CD4-positive, CD25-positive, alpha-beta regulatory T cell (primary cell): ENCODE results near the gene CLCA1. TPM values are rescaled to one million over a fixed set of nuclear protein-coding genes. Genes with fewer than 3 reads are reported as not detected.

Source experiments
- ATAC-seq, 2 donors: fragments of 150-1000 bp; cut with Tn5 transposase; one replicate each; pipeline ENCODE4 v1.10.0; 2021; ENCODE audit warnings: low read depth in 2 of 2, moderate number of reproducible peaks in 2 of 2, moderate library complexity in 1 of 2
- DNase-seq, 3 donors: peaks; one replicate each; pipeline versions ENCODE4 v3.0.0 to v3.0.0-alpha.2; 2012 to 2022; ENCODE audit warnings: mixed read lengths in 1 of 3
- H3K27ac ChIP-seq: one replicate; pipeline ENCODE4 v1.7.0; 2013; ENCODE audit warnings: mild to moderate bottlenecking, low read length; ENCODE audit not compliant: insufficient read depth, poor library complexity, severe bottlenecking
- H3K27me3 ChIP-seq: one replicate; pipeline ENCODE4 v1.7.0; 2013; ENCODE audit warnings: low read length; ENCODE audit not compliant: control insufficient read depth, insufficient read depth
- H3K36me3 ChIP-seq: one replicate; pipeline ENCODE4 v1.7.0; 2013; ENCODE audit warnings: mild to moderate bottlenecking, low read length, moderate library complexity; ENCODE audit not compliant: control insufficient read depth, insufficient read depth
- H3K4me1 ChIP-seq: 2 replicates; pipeline ENCODE4 v1.7.0; 2013; ENCODE audit warnings: mild to moderate bottlenecking, low read length; ENCODE audit not compliant: insufficient read depth, control insufficient read depth, poor library complexity, severe bottlenecking
- H3K4me3 ChIP-seq: one replicate; pipeline ENCODE4 v1.7.0; 2013; ENCODE audit warnings: low read depth, mild to moderate bottlenecking, low read length, moderate library complexity
- H3K9me3 ChIP-seq, 2 experiments: 1 replicate in 1 of 2; 2 replicates in 1 of 2; pipeline ENCODE4 v1.7.0; 2013; ENCODE audit warnings: low read length in 2 of 2, mild to moderate bottlenecking in 1 of 2, moderate library complexity in 1 of 2; ENCODE audit not compliant: control insufficient read depth in 2 of 2
- H3K27ac Mint-ChIP-seq, 3 donors: one replicate each; pipeline ENCODE4 v1.8.0; 2020 to 2022; ENCODE audit warnings: mild to moderate bottlenecking in 3 of 3, mixed read lengths in 3 of 3, moderate library complexity in 2 of 3
- H3K27me3 Mint-ChIP-seq: one replicate; pipeline ENCODE4 v1.8.0; 2022; ENCODE audit warnings: mild to moderate bottlenecking, mixed read lengths
- H3K36me3 Mint-ChIP-seq: one replicate; pipeline ENCODE4 v1.8.0; 2020; ENCODE audit warnings: mixed read lengths
- H3K4me1 Mint-ChIP-seq, 4 donors: one replicate each; pipeline ENCODE4 v1.8.0; 2020 to 2022; ENCODE audit warnings: mixed read lengths in 4 of 4, mild to moderate bottlenecking in 1 of 4
- H3K4me3 Mint-ChIP-seq, 4 donors: one replicate each; pipeline ENCODE4 v1.8.0; 2020 to 2022; ENCODE audit warnings: mild to moderate bottlenecking in 4 of 4, mixed read lengths in 4 of 4, moderate library complexity in 3 of 4
- H3K9me3 Mint-ChIP-seq, 7 donors: one replicate each; pipeline ENCODE4 v1.8.0; 2020 to 2022; ENCODE audit warnings: mixed read lengths in 7 of 7, mild to moderate bottlenecking in 3 of 7, moderate library complexity in 2 of 7
- polyA plus RNA-seq, 4 donors: library from polyadenylated mRNA; unstranded; fragments of 300-500 nt; fragmentation: Illumina TruSeq; gene quantifications; one replicate each; pipeline ENCODE4 v1.2.3, GENCODE V29; 2021
- total RNA-seq: library from RNA; stranded (reverse); gene quantifications from one replicate; pipeline ENCODE4 v1.2.3, GENCODE V29; 2022

CLCA1 gene
- total and polyA plus RNA-seq, 5 donors from 2014 or later: not detected

GRCh38 chr1:86430376-86430775 is 38.4 kb upstream of the CLCA1 start:
- Mint-ChIP-seq H3K4me3 (no peak overlapping the region), H3K9me3 (no peaks in the 10 kb centered on the region), H3K27ac (no peak overlapping the region), H3K4me1 (no peaks in the 10 kb centered on the region), H3K36me3 (no peaks in the 10 kb centered on the region), H3K27me3 (peaks cover 15% of the 10 kb centered on the region)
- ATAC-seq (no peak), DNase-seq (peak in 1 of 3 donors; percentile 12)
- Histone ChIP-seq H3K36me3 (no peaks in the 10 kb centered on the region), H3K27ac (no peak overlapping the region), H3K4me1 (no peaks in the 10 kb centered on the region), H3K9me3 (no peaks in the 10 kb centered on the region), H3K27me3 (peaks cover 14% of the 10 kb centered on the region), H3K4me3 (no peak overlapping the region)

GRCh38 chr1:86434059-86434458 is 34.7 kb upstream of the CLCA1 start:
- Mint-ChIP-seq H3K27ac (no peak overlapping the region), H3K9me3 (no peaks in the 10 kb centered on the region), H3K27me3 (peaks cover 27% of the 10 kb centered on the region), H3K36me3 (no peaks in the 10 kb centered on the region), H3K4me1 (no peaks in the 10 kb centered on the region), H3K4me3 (no peak overlapping the region)
- no peaks in the 10 kb centered on the region for H3K9me3 ChIP-seq
- no peak overlapping the region for H3K27ac ChIP-seq
- DNase-seq (no peak), ATAC-seq (no peak)
- peaks cover 23% of the 10 kb centered on the region for H3K27me3 ChIP-seq
- H3K36me3 ChIP-seq: no peaks in the 10 kb centered on the region
- H3K4me1 ChIP-seq: no peaks in the 10 kb centered on the region
- H3K4me3 ChIP-seq: no peak overlapping the region

- Histone ChIP-seq H3K4me3 (no peak overlapping the region), H3K27ac (no peak overlapping the region), H3K27me3 (peaks cover 23% of the 10 kb centered on the region), H3K9me3 (no peaks in the 10 kb centered on the region), H3K36me3 (no peaks in the 10 kb centered on the region), H3K4me1 (no peaks in the 10 kb centered on the region)
- Mint-ChIP-seq H3K9me3 (no peaks in the 10 kb centered on the region), H3K36me3 (no peaks in the 10 kb centered on the region), H3K4me1 (no peaks in the 10 kb centered on the region), H3K27ac (no peak overlapping the region), H3K4me3 (no peak overlapping the region), H3K27me3 (peaks cover 27% of the 10 kb centered on the region)
- ATAC-seq: no peak
- no peak for DNase-seq
Observed at GRCh38 chr1:86435327-86435726, 33.4 kb upstream of the CLCA1 start.

- Mint-ChIP-seq H3K9me3 (no peaks in the 10 kb centered on the region), H3K27me3 (peaks cover 27% of the 10 kb centered on the region), H3K4me1 (no peaks in the 10 kb centered on the region), H3K36me3 (no peaks in the 10 kb centered on the region), H3K4me3 (no peak overlapping the region), H3K27ac (no peak overlapping the region)
- Histone ChIP-seq H3K4me1 (no peaks in the 10 kb centered on the region), H3K36me3 (no peaks in the 10 kb centered on the region), H3K4me3 (no peak overlapping the region), H3K27ac (no peak overlapping the region), H3K27me3 (peaks cover 23% of the 10 kb centered on the region), H3K9me3 (no peaks in the 10 kb centered on the region)
- ATAC-seq (no peak), DNase-seq (no peak)
Observed at GRCh38 chr1:86436041-86436440, 32.7 kb upstream of the CLCA1 start.

GRCh38 chr1:86441581-86441980 is 27.1 kb upstream of the CLCA1 start:
- no peak overlapping the region for H3K27ac Mint-ChIP-seq

GRCh38 chr1:86441997-86442396 is 26.7 kb upstream of the CLCA1 start:
- DNase-seq (no peak), ATAC-seq (no peak)
- Mint-ChIP-seq H3K4me1 (peaks cover 0 to 5% (median 4%) of the 10 kb centered on the region in 4 donors), H3K27me3 (peaks cover 13% of the 10 kb centered on the region), H3K4me3 (no peak overlapping the region), H3K9me3 (no peaks in the 10 kb centered on the region), H3K36me3 (no peaks in the 10 kb centered on the region), H3K27ac (no peak overlapping the region)
- Histone ChIP-seq H3K4me3 (no peak overlapping the region), H3K36me3 (no peaks in the 10 kb centered on the region), H3K4me1 (no peaks in the 10 kb centered on the region), H3K27me3 (peaks cover 12% of the 10 kb centered on the region), H3K9me3 (no peaks in the 10 kb centered on the region), H3K27ac (no peak overlapping the region)

More at GRCh38 chr1:86441581-86441980, 27.1 kb upstream of the CLCA1 start:
- Histone ChIP-seq H3K4me3 (no peak overlapping the region), H3K27me3 (peaks cover 13% of the 10 kb centered on the region), H3K4me1 (no peaks in the 10 kb centered on the region), H3K9me3 (no peaks in the 10 kb centered on the region), H3K27ac (no peak overlapping the region), H3K36me3 (no peaks in the 10 kb centered on the region)
- Mint-ChIP-seq H3K9me3 (no peaks in the 10 kb centered on the region), H3K36me3 (no peaks in the 10 kb centered on the region), H3K4me3 (no peak overlapping the region), H3K4me1 (peaks cover 0 to 5% (median 4%) of the 10 kb centered on the region in 4 donors), H3K27me3 (peaks cover 14% of the 10 kb centered on the region)
- DNase-seq (peak in 2 of 3 donors; percentile 4 to 11), ATAC-seq (no peak)

GRCh38 chr1:86445919-86446318 is 22.8 kb upstream of the CLCA1 start:
- no peak overlapping the region for H3K4me3 Mint-ChIP-seq
- Histone ChIP-seq H3K4me1 (no peaks in the 10 kb centered on the region), H3K27me3 (peaks cover 3% of the 10 kb centered on the region), H3K4me3 (no peak overlapping the region), H3K36me3 (no peaks in the 10 kb centered on the region), H3K27ac (no peak overlapping the region), H3K9me3 (no peaks in the 10 kb centered on the region)
- ATAC-seq (no peak), DNase-seq (no peak)
- H3K27me3 Mint-ChIP-seq: peaks cover 15% of the 10 kb centered on the region
- H3K4me1 Mint-ChIP-seq: peaks cover 0 to 5% (median 4%) of the 10 kb centered on the region in 4 donors
- H3K36me3 Mint-ChIP-seq: no peaks in the 10 kb centered on the region
- no peak overlapping the region for H3K27ac Mint-ChIP-seq
- H3K9me3 Mint-ChIP-seq: no peaks in the 10 kb centered on the region

- H3K36me3 ChIP-seq: no peaks in the 10 kb centered on the region
- ATAC-seq: no peak
- H3K9me3 Mint-ChIP-seq: no peaks in the 10 kb centered on the region
- no peak overlapping the region for H3K4me3 Mint-ChIP-seq
- no peak for DNase-seq
- no peaks in the 10 kb centered on the region for H3K36me3 Mint-ChIP-seq
- H3K4me1 Mint-ChIP-seq: peaks cover 0 to under 1% (median 0%) of the 10 kb centered on the region in 4 donors
- H3K27me3 ChIP-seq: peaks cover 3% of the 10 kb centered on the region
- H3K9me3 ChIP-seq: no peaks in the 10 kb centered on the region
- no peak overlapping the region for H3K4me3 ChIP-seq
- no peak overlapping the region for H3K27ac Mint-ChIP-seq
- H3K27ac ChIP-seq: no peak overlapping the region
- peaks cover 20% of the 10 kb centered on the region for H3K27me3 Mint-ChIP-seq
- H3K4me1 ChIP-seq: no peaks in the 10 kb centered on the region
Observed at GRCh38 chr1:86447198-86447790, 21.4 kb upstream of the CLCA1 start.
